HCT116 (cell line): Measurements from ENCODE around the gene CEP55. TPM values are rescaled to one million over a fixed set of nuclear protein-coding genes. Genes with fewer than 3 reads are reported as not detected.
A peak's percentile ranks its signal among the peaks of the same experiment; 100 is the strongest.

ENCODE experiments used
- ATAC-seq: fragments of 200-7000 bp; cut with Tn5 transposase; 2 replicates; pipeline ENCODE4 v1.9.1; 2020; ENCODE audit warnings: mild to moderate bottlenecking, moderate library complexity
- BruUV-seq: library from RNA; stranded (reverse); fragments of 400-500 nt; replicated peaks from 2 replicates; lab custom pipeline; 2021; lab: Mats Ljungman, UMichigan
- CTCF ChIA-PET: fragments of 300-600 bp; sonication (Branson Sonifier 250); formaldehyde crosslinking; loops from one replicate; lab custom pipeline; 2021; ENCODE audit warnings: antibody characterized with exemption; lab: Charles Lee
- POLR2A ChIA-PET: fragments of 300-600, 350-600 bp; sonication (Branson Sonifier 250); formaldehyde crosslinking; loops from one replicate; lab custom pipeline; 2021; ENCODE audit warnings: antibody characterized with exemption; lab: Charles Lee
- RAD21 ChIA-PET, 2 experiments: fragments of 300-600 bp; sonication (Branson Sonifier 250); formaldehyde crosslinking; loops; one replicate each; lab custom pipeline; 2023; ENCODE audit warnings: low total read pairs in 2 of 2; ENCODE audit not compliant: uncharacterized antibody in 2 of 2, unreplicated experiment in 2 of 2, low non-redundant PET in 1 of 2; lab: Charles Lee
- DNase-seq: peaks from one replicate; pipeline ENCODE4 v3.0.0-alpha.2; 2010; ENCODE audit warnings: low read depth, low spot score
- H2AFZ ChIP-seq: fragments of 200-600 bp; shearing (Covaris generic), sonication (generic); 2 replicates; pipeline ENCODE4 v1.6.1; 2017; ENCODE audit warnings: low read depth, mixed run types, mixed read lengths, antibody characterized with exemption, low read length; ENCODE audit not compliant: poor library complexity, severe bottlenecking
- H3K27ac ChIP-seq: 2 replicates; pipeline ENCODE4 v1.5.1; 2012; ENCODE audit warnings: low read depth, low read length
- H3K27me3 ChIP-seq: fragments of 200-600 bp; sonication (generic); 2 replicates; pipeline ENCODE4 v1.6.1; 2016; ENCODE audit warnings: mixed run types, low read length, mixed read lengths; ENCODE audit not compliant: insufficient read depth
- H3K36me3 ChIP-seq, 2 experiments: fragments of 200-500 bp in 1 of 2; fragments of 200-600 bp in 1 of 2; sonication (Bioruptor generic) in 1 of 2; sonication (generic) in 1 of 2; 2 replicates each; pipeline versions ENCODE4 v1.5.1 to v1.6.1; 2014 to 2016; ENCODE audit warnings: low read length in 2 of 2, inconsistent platforms in 1 of 2, mixed read lengths in 1 of 2, mixed run types in 1 of 2; ENCODE audit not compliant: insufficient read depth in 2 of 2, control insufficient read depth in 1 of 2
- H3K4me1 ChIP-seq, 2 experiments: fragments of 200-600 bp in 1 of 2; sonication (generic) in 1 of 2; 2 replicates each; pipeline versions ENCODE4 v1.5.1 to v1.6.1; 2012 to 2017; ENCODE audit warnings: low read length in 2 of 2, inconsistent platforms in 1 of 2, mild to moderate bottlenecking in 1 of 2, mixed read lengths in 1 of 2, mixed run types in 1 of 2, moderate library complexity in 1 of 2; ENCODE audit not compliant: insufficient read depth in 2 of 2, control insufficient read depth in 1 of 2
- H3K4me2 ChIP-seq: fragments of 200-600 bp; sonication (generic); 2 replicates; pipeline ENCODE4 v1.6.1; 2017; ENCODE audit warnings: mixed run types, low read length, mixed read lengths
- H3K4me3 ChIP-seq, 2 experiments: fragments of 200-600 bp in 1 of 2; sonication (generic) in 1 of 2; replicated peaks in 1 of 2; 2 replicates each; pipeline ENCODE4 v1.5.1; 2011 to 2016; ENCODE audit warnings: low read length in 2 of 2, control low read depth in 1 of 2, low read depth in 1 of 2, mild to moderate bottlenecking in 1 of 2, mixed read lengths in 1 of 2, mixed run types in 1 of 2
- H3K79me2 ChIP-seq: fragments of 200-600 bp; sonication (generic); 2 replicates; pipeline ENCODE4 v1.6.1; 2017; ENCODE audit warnings: mild to moderate bottlenecking, mixed run types, low read length, moderate library complexity, mixed read lengths; ENCODE audit not compliant: insufficient read depth
- H3K9ac ChIP-seq: fragments of 200-600 bp; sonication (generic); 2 replicates; pipeline ENCODE4 v1.6.1; 2016; ENCODE audit warnings: low read length, mixed read lengths
- H3K9me2 ChIP-seq: fragments of 200-600 bp; sonication (generic), shearing (Covaris generic); 2 replicates; pipeline ENCODE4 v1.6.1; 2017; ENCODE audit warnings: mixed run types, mild to moderate bottlenecking, moderate library complexity; ENCODE audit not compliant: insufficient read depth
- H3K9me3 ChIP-seq, 2 experiments: fragments of 200-500 bp in 1 of 2; fragments of 200-600 bp in 1 of 2; sonication (Bioruptor generic) in 1 of 2; sonication (generic) in 1 of 2; 2 replicates each; pipeline ENCODE4 v1.6.1; 2014 to 2017; ENCODE audit warnings: low read length in 2 of 2, mixed read lengths in 2 of 2, inconsistent platforms in 1 of 2, low read depth in 1 of 2, mild to moderate bottlenecking in 1 of 2, mixed run types in 1 of 2, moderate library complexity in 1 of 2; ENCODE audit not compliant: control insufficient read depth in 1 of 2, insufficient read depth in 1 of 2
- H4K20me1 ChIP-seq: fragments of 200-600 bp; sonication (generic), shearing (Covaris generic); 2 replicates; pipeline ENCODE4 v1.6.1; 2017; ENCODE audit warnings: mixed run types, mild to moderate bottlenecking, moderate library complexity; ENCODE audit not compliant: insufficient read depth
- CTCF ChIP-seq, 3 experiments: fragments of 200-600 bp in 1 of 3; sonication (generic) in 1 of 3; IDR thresholded peaks in 2 of 3; conservative IDR thresholded peaks in 1 of 3; 2 replicates each; pipeline ENCODE4 v1.5.1; 2012 to 2017; ENCODE audit warnings: low read depth in 2 of 3, low read length in 2 of 3, antibody characterized with exemption in 1 of 3, borderline replicate concordance in 1 of 3, control low read depth in 1 of 3, mild to moderate bottlenecking in 1 of 3, mixed read lengths in 1 of 3, mixed run types in 1 of 3, moderate library complexity in 1 of 3; ENCODE audit not compliant: insufficient read depth in 1 of 3
- EGR1 ChIP-seq: IDR thresholded peaks from 2 replicates; pipeline ENCODE4 v1.6.1; 2012; ENCODE audit warnings: low read depth
- ELF1 ChIP-seq: IDR thresholded peaks from 2 replicates; pipeline ENCODE4 v1.6.1; 2012; ENCODE audit warnings: low read depth, borderline replicate concordance
- MAX ChIP-seq: IDR thresholded peaks from 2 replicates; pipeline ENCODE4 v1.6.1; 2012
- ZFX ChIP-seq: fragments of 450-650 bp; IDR thresholded peaks from 2 replicates; pipeline ENCODE4 v1.6.1; 2017
- intact Hi-C: fragments of 100-400 bp; cut with micrococcal nuclease; formaldehyde crosslinking; loops from 2 replicates; pipeline ENCODE4 v1.10.0; 2022
- total RNA-seq: library from RNA; stranded (reverse); gene quantifications from one replicate; pipeline ENCODE4 v1.2.1, GENCODE V29; 2021; ENCODE audit not compliant: unreplicated experiment
- TF ChIP-seq, protein P1 (sequence below): IDR thresholded peaks from 2 replicates; pipeline ENCODE4 v1.6.1; 2011; ENCODE audit warnings: mild to moderate bottlenecking, low read length, moderate library complexity; ENCODE audit not compliant: insufficient replicate concordance; ENCODE audit errors: extremely low read depth

CEP55 gene
- total RNA-seq, 1 experiment from 2014 or later = 63.7 TPM

- peak; percentile 89 for TF ChIP-seq ELF1
- 0 out of 6 replicates have a peak, but pooled peaks of 1 of the 3 experiments have one; percentile 2 for TF ChIP-seq CTCF (IDR thresholded peaks at IDR 0.05 in 2 of 3, conservative IDR thresholded peaks at IDR 0.05 in 1 of 3; ENCODE audit: borderline replicate concordance in 1 of 3, insufficient read depth in 1 of 3, low read depth in 2 of 3, low read length in 2 of 3)
- TF ChIP-seq EGR1 = no peak
- no peak for TF ChIP-seq ZFX
Observed at GRCh38 chr10:93496322-93497041, at the start of gene CEP55 (continued).

- no TSS peak for BruUV-seq
- POLR2A ChIA-PET = interaction anchor here (1.0 to 3.5 kb wide), 3 partner anchors 11 to 15 kb away, joined by 3 to 13 read pairs (median 4); no protein-coding TSS in a partner anchor
- Histone ChIP-seq H3K79me2 (peaks cover 97% of the 10 kb centered on the region), H3K9ac (peak overlapping the region; percentile 61), H3K4me3 (no peak overlapping the region), H2AFZ (no peak overlapping the region), H3K36me3 (peaks cover 3 to 54% of the 10 kb centered on the region in 2 experiments; a peak in 3 of 4 replicates), H3K4me1 (peaks cover 67 to 90% of the 10 kb centered on the region in 2 experiments), H3K27ac (peak overlapping the region; percentile 100), H3K27me3 (no peaks in the 10 kb centered on the region), H3K9me3 (no peaks in the 10 kb centered on the region), H3K9me2 (no peaks in the 10 kb centered on the region), H4K20me1 (no peaks in the 10 kb centered on the region; the same call in 1 of the 2 replicates), H3K4me2 (peak overlapping the region; percentile 52)
- intact Hi-C loops = no loop called here
- RAD21 ChIA-PET = interaction anchor here in 1 of 2 experiments (1.0 kb wide), 1 partner anchor 15 kb away, joined by 3 read pairs; no protein-coding TSS in a partner anchor
- DNase-seq (no peak), ATAC-seq (no peak)
- CTCF ChIA-PET = no interaction called here
- TF ChIP-seq MAX = 0 out of 2 replicates have a peak, but pooled peaks have one; percentile 4
- TF ChIP-seq, protein P1, sequence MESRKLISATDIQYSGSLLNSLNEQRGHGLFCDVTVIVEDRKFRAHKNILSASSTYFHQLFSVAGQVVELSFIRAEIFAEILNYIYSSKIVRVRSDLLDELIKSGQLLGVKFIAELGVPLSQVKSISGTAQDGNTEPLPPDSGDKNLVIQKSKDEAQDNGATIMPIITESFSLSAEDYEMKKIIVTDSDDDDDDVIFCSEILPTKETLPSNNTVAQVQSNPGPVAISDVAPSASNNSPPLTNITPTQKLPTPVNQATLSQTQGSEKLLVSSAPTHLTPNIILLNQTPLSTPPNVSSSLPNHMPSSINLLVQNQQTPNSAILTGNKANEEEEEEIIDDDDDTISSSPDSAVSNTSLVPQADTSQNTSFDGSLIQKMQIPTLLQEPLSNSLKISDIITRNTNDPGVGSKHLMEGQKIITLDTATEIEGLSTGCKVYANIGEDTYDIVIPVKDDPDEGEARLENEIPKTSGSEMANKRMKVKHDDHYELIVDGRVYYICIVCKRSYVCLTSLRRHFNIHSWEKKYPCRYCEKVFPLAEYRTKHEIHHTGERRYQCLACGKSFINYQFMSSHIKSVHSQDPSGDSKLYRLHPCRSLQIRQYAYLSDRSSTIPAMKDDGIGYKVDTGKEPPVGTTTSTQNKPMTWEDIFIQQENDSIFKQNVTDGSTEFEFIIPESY = no peak
Observed at GRCh38 chr10:93447019-93447418, 49.4 kb upstream of the CEP55 start.
